Vagina (tissue), 2 donors: ENCODE data around the gene AKR1B1. TPM values are rescaled to one million over a fixed set of nuclear protein-coding genes. Genes with fewer than 3 reads are reported as not detected.

Experiments used
- DNase-seq, 2 donors: peaks; one replicate each; pipeline ENCODE4 v3.0.0-alpha.2; 2017; ENCODE audit errors: extremely low spot score in 2 of 2
- H3K27ac ChIP-seq: fragments of 200-600 bp; sonication (generic); one replicate; pipeline ENCODE4 v1.5.1; 2019
- H3K27me3 ChIP-seq: fragments of 200-600 bp; sonication (generic); one replicate; pipeline ENCODE4 v1.5.1; 2019
- H3K36me3 ChIP-seq, 2 donors: fragments of 200-600 bp; sonication (generic); one replicate each; pipeline ENCODE4 v1.5.1; 2017 to 2019
- H3K4me1 ChIP-seq: fragments of 200-600 bp; sonication (generic); one replicate; pipeline ENCODE4 v1.5.1; 2019
- H3K4me3 ChIP-seq, 2 donors: fragments of 200-600 bp; sonication (generic); 1 replicate in 1 of 2; 2 replicates in 1 of 2; pipeline ENCODE4 v1.5.1; 2016 to 2019
- H3K9me3 ChIP-seq: fragments of 200-600 bp; sonication (generic); one replicate; pipeline ENCODE4 v1.5.1; 2019
- POLR2A ChIP-seq, 2 donors: fragments of 450-650 bp; IDR thresholded peaks; one replicate each; pipeline ENCODE4 v1.6.1; 2017; ENCODE audit warnings: antibody characterized with exemption in 2 of 2, mild to moderate bottlenecking in 2 of 2, moderate library complexity in 2 of 2
- POLR2AphosphoS5 ChIP-seq, 2 donors: sonication (generic); formaldehyde crosslinking; IDR thresholded peaks; one replicate each; pipeline ENCODE4 v1.9.0; 2017; ENCODE audit warnings: antibody characterized with exemption in 2 of 2, mild to moderate bottlenecking in 2 of 2, low read depth in 1 of 2; ENCODE audit not compliant: insufficient read depth in 1 of 2
- intact Hi-C: fragments of 100-400 bp; cut with DNase I; formaldehyde crosslinking; loops from one replicate; pipeline ENCODE4 v1.15.1; 2023
- total RNA-seq: library from RNA; depleted of rRNA; stranded (reverse); fragments of >200 nt; gene quantifications from one replicate; pipeline ENCODE4 v1.2.3, GENCODE V29; 2016
- TF ChIP-seq, protein P1 (sequence below), 3 experiments: fragments of 450-650 bp in 2 of 3; fragments of 200-600 bp in 1 of 3; sonication (generic) in 1 of 3; IDR thresholded peaks; one replicate each; pipeline ENCODE4 v1.5.1; 2017 to 2019; ENCODE audit warnings: antibody characterized with exemption in 3 of 3, mild to moderate bottlenecking in 2 of 3, moderate library complexity in 2 of 3

The AKR1B1 gene
- total RNA-seq, 1 donor from 2014 or later = 79.1 TPM

DNA sequence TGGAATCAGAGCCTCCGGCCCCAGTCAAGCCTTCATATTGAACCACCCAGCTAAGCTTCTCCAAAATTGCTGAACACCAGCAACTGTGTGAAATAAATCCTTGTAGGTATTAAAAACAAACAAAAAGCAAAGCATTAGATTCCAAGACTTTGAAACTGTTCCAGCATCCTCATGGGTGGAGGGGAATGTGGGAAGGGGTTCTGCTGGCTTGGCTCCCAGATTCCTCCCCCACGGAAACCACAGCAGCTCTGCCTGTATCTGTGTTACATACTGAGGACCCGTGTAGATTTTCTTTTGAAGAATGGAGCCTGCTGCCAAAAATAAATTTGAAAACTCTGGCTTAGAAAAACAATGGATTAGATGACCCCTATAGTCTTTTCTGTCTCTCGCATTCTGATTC lies 20.0 kb downstream of the AKR1B1 start:
- intact Hi-C loops = loop anchor here (10.0 kb wide), 2 partner anchors 76 to 106 kb away; partner anchors contain the start of gene AKR1B15
- no peak overlapping the region for H3K4me3 ChIP-seq
- H3K4me1 ChIP-seq = no peaks in the 10 kb centered on the region

DNA sequence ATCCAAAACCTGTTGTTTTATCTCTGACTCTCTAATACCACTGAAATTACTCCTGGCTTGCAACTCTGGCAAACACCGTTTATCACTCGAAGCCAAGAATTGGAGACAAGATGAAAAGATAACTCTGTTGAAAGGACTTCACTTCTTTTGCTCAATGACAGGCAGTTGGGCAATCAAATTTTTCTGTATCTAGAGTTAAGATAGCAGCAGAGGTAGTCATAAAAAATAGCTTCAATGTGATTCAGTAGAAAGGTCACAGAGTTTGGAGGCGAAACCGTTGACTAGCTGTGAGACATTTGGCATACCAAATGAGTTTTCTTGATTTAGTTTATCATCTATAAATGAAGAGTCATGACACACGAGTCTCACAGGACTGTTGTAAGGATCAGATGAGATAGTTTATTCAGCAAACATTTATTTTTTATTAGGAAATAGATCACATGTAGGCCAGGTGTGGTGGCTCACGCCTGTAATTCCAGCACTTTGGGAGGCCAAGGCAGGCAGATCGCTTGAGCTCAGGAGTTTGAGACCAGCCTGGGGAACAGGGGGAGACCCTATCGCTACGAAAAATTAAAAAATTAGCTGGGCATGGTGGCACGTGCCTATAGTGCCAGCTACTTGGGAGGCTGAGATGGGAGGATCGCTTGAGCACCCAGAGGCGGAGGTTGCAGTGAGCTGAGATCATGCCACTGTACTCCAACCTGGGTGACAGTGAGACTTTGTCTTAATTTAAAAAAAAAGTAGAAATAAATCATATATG lies 23.6 kb downstream of the AKR1B1 start:
- intact Hi-C loops = loop anchor here (10.0 kb wide), 2 partner anchors 79 to 109 kb away; partner anchors contain the start of gene AKR1B15
- DNase-seq = no peak
- H3K36me3 ChIP-seq = peaks cover 0 to 5% of the 10 kb centered on the region in 2 donors
- H3K4me1 ChIP-seq = peaks cover 15% of the 10 kb centered on the region
- H3K27ac ChIP-seq = no peak overlapping the region
- no peak overlapping the region for H3K4me3 ChIP-seq
- H3K27me3 ChIP-seq = no peaks in the 10 kb centered on the region
- no peak for TF ChIP-seq POLR2AphosphoS5 (IDR thresholded peaks at IDR 0.05; ENCODE audit: insufficient read depth in 1 of 2, low read depth in 1 of 2)
- no peak for TF ChIP-seq POLR2A (IDR thresholded peaks at IDR 0.05)
- TF ChIP-seq, protein P1, sequence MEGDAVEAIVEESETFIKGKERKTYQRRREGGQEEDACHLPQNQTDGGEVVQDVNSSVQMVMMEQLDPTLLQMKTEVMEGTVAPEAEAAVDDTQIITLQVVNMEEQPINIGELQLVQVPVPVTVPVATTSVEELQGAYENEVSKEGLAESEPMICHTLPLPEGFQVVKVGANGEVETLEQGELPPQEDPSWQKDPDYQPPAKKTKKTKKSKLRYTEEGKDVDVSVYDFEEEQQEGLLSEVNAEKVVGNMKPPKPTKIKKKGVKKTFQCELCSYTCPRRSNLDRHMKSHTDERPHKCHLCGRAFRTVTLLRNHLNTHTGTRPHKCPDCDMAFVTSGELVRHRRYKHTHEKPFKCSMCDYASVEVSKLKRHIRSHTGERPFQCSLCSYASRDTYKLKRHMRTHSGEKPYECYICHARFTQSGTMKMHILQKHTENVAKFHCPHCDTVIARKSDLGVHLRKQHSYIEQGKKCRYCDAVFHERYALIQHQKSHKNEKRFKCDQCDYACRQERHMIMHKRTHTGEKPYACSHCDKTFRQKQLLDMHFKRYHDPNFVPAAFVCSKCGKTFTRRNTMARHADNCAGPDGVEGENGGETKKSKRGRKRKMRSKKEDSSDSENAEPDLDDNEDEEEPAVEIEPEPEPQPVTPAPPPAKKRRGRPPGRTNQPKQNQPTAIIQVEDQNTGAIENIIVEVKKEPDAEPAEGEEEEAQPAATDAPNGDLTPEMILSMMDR (IDR thresholded peaks at IDR 0.05) = no peak
- H3K9me3 ChIP-seq = no peaks in the 10 kb centered on the region

More for the DNA sequence above, 20.0 kb downstream of the AKR1B1 start:
- peaks cover 0 to 41% of the 10 kb centered on the region in 2 donors for H3K36me3 ChIP-seq
- DNase-seq = no peak
- no peak overlapping the region for H3K27ac ChIP-seq
- no peaks in the 10 kb centered on the region for H3K9me3 ChIP-seq
- no peaks in the 10 kb centered on the region for H3K27me3 ChIP-seq
- no peak for TF ChIP-seq POLR2AphosphoS5 (IDR thresholded peaks at IDR 0.05; ENCODE audit: insufficient read depth in 1 of 2, low read depth in 1 of 2)

DNA sequence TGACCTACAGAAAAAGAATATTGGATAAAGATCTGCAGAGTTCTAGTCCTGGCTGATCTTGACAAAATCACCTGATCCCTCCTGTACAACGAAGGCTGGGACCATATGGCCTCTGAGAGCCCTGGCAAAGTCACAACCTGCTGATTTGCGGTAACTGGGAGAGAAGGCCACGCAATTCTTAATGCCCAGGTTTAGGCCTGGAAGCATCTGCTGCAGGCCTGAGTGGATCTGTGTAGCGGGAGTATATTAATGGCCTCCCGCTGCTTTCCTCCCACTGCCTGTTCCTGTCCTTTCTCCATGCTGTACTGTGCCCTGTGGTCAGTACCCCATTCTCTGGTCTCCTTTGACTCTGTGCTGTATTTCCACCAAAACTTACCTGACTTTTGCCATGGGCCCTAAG lies 24.2 kb downstream of the AKR1B1 start:
- Histone ChIP-seq H3K9me3 (no peaks in the 10 kb centered on the region), H3K27ac (no peak overlapping the region), H3K4me1 (peaks cover 15% of the 10 kb centered on the region), H3K4me3 (no peak overlapping the region), H3K27me3 (no peaks in the 10 kb centered on the region), H3K36me3 (no peaks in the 10 kb centered on the region)
- DNase-seq = no peak
- no peak for TF ChIP-seq POLR2AphosphoS5 (IDR thresholded peaks at IDR 0.05; ENCODE audit: insufficient read depth in 1 of 2, low read depth in 1 of 2)
- TF ChIP-seq, protein P1 (IDR thresholded peaks at IDR 0.05) = no peak
- TF ChIP-seq POLR2A (IDR thresholded peaks at IDR 0.05) = no peak
- intact Hi-C loops = loop anchor here (10.0 kb wide), 2 partner anchors 80 to 110 kb away; partner anchors contain the start of gene AKR1B15

DNA sequence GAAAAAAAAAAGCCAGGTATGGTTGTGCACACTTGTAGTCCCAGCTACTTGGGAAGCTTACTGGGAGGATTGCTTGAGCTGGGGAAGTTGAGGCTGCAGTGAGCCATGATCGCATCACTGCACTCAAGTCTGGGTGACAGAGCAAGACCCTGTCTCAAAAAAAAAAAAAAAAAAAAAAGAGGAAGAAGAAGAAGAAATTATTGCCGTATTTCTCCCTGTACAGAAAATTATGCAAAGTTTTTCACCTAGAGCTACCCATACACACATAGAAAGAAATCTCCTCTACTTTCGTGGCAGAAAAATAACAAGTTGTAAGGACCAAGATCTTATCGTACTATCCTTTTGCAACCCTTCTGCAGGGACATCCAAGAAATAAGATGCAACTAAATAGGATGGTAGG lies 25.5 kb downstream of the AKR1B1 start:
- Histone ChIP-seq H3K9me3 (no peaks in the 10 kb centered on the region), H3K36me3 (no peaks in the 10 kb centered on the region), H3K4me1 (peaks cover 15% of the 10 kb centered on the region), H3K4me3 (no peak overlapping the region), H3K27ac (peak overlapping the region; percentile 73), H3K27me3 (no peaks in the 10 kb centered on the region)
- no peak for TF ChIP-seq POLR2AphosphoS5 (IDR thresholded peaks at IDR 0.05; ENCODE audit: insufficient read depth in 1 of 2, low read depth in 1 of 2)
- TF ChIP-seq, protein P1 (IDR thresholded peaks at IDR 0.05) = no peak
- TF ChIP-seq POLR2A (IDR thresholded peaks at IDR 0.05) = no peak
- intact Hi-C loops = loop anchor here (10.0 kb wide), 2 partner anchors 81 to 111 kb away; partner anchors contain the start of gene AKR1B15
- DNase-seq = no peak

DNA sequence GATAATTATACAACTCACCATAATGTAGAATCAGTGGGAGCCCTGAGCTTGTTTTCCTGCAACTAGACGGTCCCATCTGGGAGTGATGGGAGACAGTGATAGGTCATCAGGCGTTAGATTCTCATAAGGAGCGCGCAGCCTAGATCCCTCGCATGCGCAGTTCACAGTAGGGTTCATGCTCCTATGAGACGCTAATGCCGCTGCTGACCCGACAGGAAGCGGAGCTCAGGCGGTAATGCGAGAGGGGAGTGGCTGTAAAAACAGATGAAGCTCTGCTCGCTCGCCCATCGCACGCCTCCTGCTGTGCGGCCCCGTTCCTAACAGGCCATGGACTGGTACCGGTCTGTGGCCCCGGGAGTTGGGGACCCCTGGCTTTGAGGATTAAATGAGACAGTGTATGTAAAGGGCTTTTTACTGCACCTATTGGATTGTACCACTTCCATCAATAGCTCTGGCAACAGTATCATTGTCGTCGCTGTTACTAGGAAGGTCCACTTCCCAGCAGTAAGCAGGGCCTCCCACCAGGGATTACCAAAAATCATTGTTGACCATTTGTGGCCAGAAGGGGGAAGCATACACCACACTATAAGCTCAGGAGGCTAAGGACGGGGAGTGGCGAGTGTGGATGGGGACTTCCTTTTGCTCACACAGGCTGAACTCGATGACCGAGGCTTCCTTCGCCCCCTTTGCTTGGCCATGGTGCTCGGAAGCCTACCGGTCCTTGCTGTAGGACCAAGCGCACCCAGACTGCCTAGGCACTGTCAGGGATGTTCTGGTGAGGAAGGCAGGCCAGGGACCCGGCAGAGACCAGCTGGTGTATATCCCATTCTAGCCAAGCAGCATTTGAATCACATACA lies 26.4 kb downstream of the AKR1B1 start:
- Histone ChIP-seq H3K4me3 (peak overlapping the region; percentile 28 to 44), H3K27ac (peak overlapping the region; percentile 73)

More for the DNA sequence above, 26.4 kb downstream of the AKR1B1 start:
- Histone ChIP-seq H3K27me3 (no peaks in the 10 kb centered on the region), H3K9me3 (no peaks in the 10 kb centered on the region), H3K4me1 (peaks cover 15% of the 10 kb centered on the region), H3K36me3 (no peaks in the 10 kb centered on the region)
- intact Hi-C loops = loop anchor here (10.0 kb wide), 2 partner anchors 82 to 112 kb away; partner anchors contain the start of gene AKR1B15
- TF ChIP-seq POLR2AphosphoS5 (IDR thresholded peaks at IDR 0.05; ENCODE audit: insufficient read depth in 1 of 2, low read depth in 1 of 2) = peak; percentile 75 to 85
- TF ChIP-seq POLR2A (IDR thresholded peaks at IDR 0.05) = peak in 1 of 2 donors; percentile 33
- TF ChIP-seq, protein P1 (IDR thresholded peaks at IDR 0.05) = peak; percentile 82 to 90 (median 89)
- peak in 1 of 2 donors; percentile 93 for DNase-seq
